Measurements from ENCODE around the gene SETD5.

SETD5 gene

GRCh38 chr3:9415485-9416138 lies 18.2 kb downstream of the SETD5 start:
- ChIA-PET POLR2A (ENCODE audit: low non-redundant PET) (interaction anchor here (0.7 kb wide), 1 partner anchor 18 kb away, joined by 3 read pairs; the partner anchor contains the start of gene SETD5), CTCF (interaction anchor here (0.6 kb wide), 1 partner anchor 37 kb away, joined by 3 read pairs; no protein-coding TSS in a partner anchor)
- TF ChIP-seq CTCF (conservative IDR thresholded peaks at IDR 0.05; ENCODE audit: low read depth): no peak
- H3K27ac ChIP-seq: peak overlapping the region; percentile 70
- DNase-seq (ENCODE audit: low spot score): no peak

- TF ChIP-seq CTCF (conservative IDR thresholded peaks at IDR 0.05; ENCODE audit: low read depth): no peak
- CTCF ChIA-PET: interaction anchor here (0.6 kb wide), 2 partner anchors 10 to 36 kb away, joined by 3 to 6 read pairs; no protein-coding TSS in a partner anchor
Measured at GRCh38 chr3:9416139-9416780, 18.8 kb downstream of the SETD5 start.

GRCh38 chr3:9420850-9421549 lies 23.6 kb downstream of the SETD5 start:
- POLR2A ChIA-PET (ENCODE audit: low non-redundant PET): interaction anchor here (0.6 kb wide), 1 partner anchor 18 kb away, joined by 3 read pairs; no protein-coding TSS in a partner anchor
- no peak for TF ChIP-seq CTCF (conservative IDR thresholded peaks at IDR 0.05; ENCODE audit: low read depth)
- H3K27ac ChIP-seq: no peak overlapping the region
- CTCF ChIA-PET: no interaction called here
- no peak for DNase-seq (ENCODE audit: low spot score)

More at GRCh38 chr3:9416139-9416780, 18.8 kb downstream of the SETD5 start:
- POLR2A ChIA-PET (ENCODE audit: low non-redundant PET): interaction anchor here (0.7 kb wide), 1 partner anchor 19 kb away, joined by 3 read pairs; the partner anchor contains the start of gene SETD5
- peak overlapping the region; percentile 70 for H3K27ac ChIP-seq
- DNase-seq (ENCODE audit: low spot score): no peak

- peak overlapping the region; percentile 5; the same call in 1 of the 2 replicates for H3K27ac ChIP-seq
- CTCF ChIA-PET: interaction anchor here (0.7 kb wide), 1 partner anchor 232 kb away, joined by 3 read pairs; no protein-coding TSS in a partner anchor
- POLR2A ChIA-PET (ENCODE audit: low non-redundant PET): no interaction called here
- peak; percentile 60 for TF ChIP-seq CTCF (conservative IDR thresholded peaks at IDR 0.05; ENCODE audit: low read depth)
- DNase-seq (ENCODE audit: low spot score): peak; percentile 70
Measured at GRCh38 chr3:9422712-9423424, 25.5 kb downstream of the SETD5 start.

- no peak for DNase-seq (ENCODE audit: low spot score)
- POLR2A ChIA-PET (ENCODE audit: low non-redundant PET): no interaction called here
- H3K27ac ChIP-seq: no peak overlapping the region
- no peak for TF ChIP-seq CTCF (conservative IDR thresholded peaks at IDR 0.05; ENCODE audit: low read depth)
- CTCF ChIA-PET: no interaction called here
Measured at GRCh38 chr3:9428411-9428810, 31.0 kb downstream of the SETD5 start.

GRCh38 chr3:9430733-9431132 lies 33.3 kb downstream of the SETD5 start:
- no peak overlapping the region for H3K27ac ChIP-seq
- POLR2A ChIA-PET (ENCODE audit: low non-redundant PET): no interaction called here
- no peak for DNase-seq (ENCODE audit: low spot score)
- TF ChIP-seq CTCF (conservative IDR thresholded peaks at IDR 0.05; ENCODE audit: low read depth): no peak
- CTCF ChIA-PET: interaction anchor here (0.7 kb wide), 1 partner anchor 33 kb away, joined by 3 read pairs; no protein-coding TSS in a partner anchor
